SJCRH30 (cell line): ENCODE measurements around the gene IL17RA. TPM values are rescaled to one million over a fixed set of nuclear protein-coding genes. Genes with fewer than 3 reads are reported as not detected.
"Not testable (repeated sequence)": the region's sequence is repeated elsewhere in the genome, so short reads cannot be mapped to it uniquely, and the experiment has no call there.

Source experiments
- DNase-seq, 2 experiments: peaks; one replicate each; pipeline ENCODE4 v3.0.0-alpha.2; 2015 to 2020
- H3K27ac ChIP-seq: fragments of 250-450 bp; sonication (Bioruptor Pico); 2 replicates; pipeline ENCODE4 v1.5.1; 2020; ENCODE audit warnings: mild to moderate bottlenecking, moderate library complexity
- H3K27me3 ChIP-seq: fragments of 250-450 bp; sonication (Bioruptor Pico); 2 replicates; pipeline ENCODE4 v1.5.1; 2020; ENCODE audit warnings: mild to moderate bottlenecking, moderate library complexity
- H3K36me3 ChIP-seq: fragments of 250-450 bp; sonication (Bioruptor Pico); 2 replicates; pipeline ENCODE4 v1.5.1; 2020; ENCODE audit warnings: mild to moderate bottlenecking, moderate library complexity
- H3K4me1 ChIP-seq: fragments of 250-450 bp; sonication (Bioruptor Pico); 2 replicates; pipeline ENCODE4 v1.5.1; 2020; ENCODE audit warnings: mild to moderate bottlenecking, moderate library complexity
- H3K4me3 ChIP-seq: fragments of 250-450 bp; sonication (Bioruptor Pico); 2 replicates; pipeline ENCODE4 v1.5.1; 2020; ENCODE audit warnings: mild to moderate bottlenecking, moderate library complexity
- H3K9me3 ChIP-seq: fragments of 250-450 bp; sonication (Bioruptor Pico); replicated peaks from 2 replicates; pipeline ENCODE4 v1.5.1; 2020; ENCODE audit warnings: mild to moderate bottlenecking, moderate library complexity
- total RNA-seq: library from RNA; depleted of rRNA; stranded (reverse); fragments of >200 nt; shearing (Covaris generic); gene quantifications from 2 replicates; pipeline ENCODE4 v1.2.3, GENCODE V29; 2014

IL17RA gene
- total RNA-seq, 1 experiment from 2014 or later, result 3.2 TPM

DNA sequence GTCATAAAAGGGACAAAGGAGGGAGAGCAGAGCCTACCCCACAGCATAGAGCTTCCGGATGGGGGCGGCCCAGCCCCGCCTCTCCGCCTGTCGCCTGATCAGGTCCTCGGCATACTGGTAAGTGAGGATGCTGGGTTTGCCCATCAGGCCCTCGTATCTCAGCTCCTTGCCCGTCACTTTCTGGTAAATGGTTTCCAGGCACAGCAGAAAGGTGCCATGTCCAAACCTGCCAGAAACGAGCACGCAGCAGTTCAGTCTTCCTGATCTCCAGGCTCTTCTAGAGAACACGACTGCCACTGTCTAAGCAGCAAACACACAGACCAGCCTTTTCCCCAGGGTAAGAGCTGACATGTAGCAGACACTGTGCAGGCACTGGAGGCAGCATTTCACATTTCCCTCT, 53.7 kb downstream of the IL17RA start:
- Histone ChIP-seq H3K9me3 (no peaks in the 10 kb centered on the region), H3K4me3 (no peak overlapping the region), H3K36me3 (peaks cover 10% of the 10 kb centered on the region), H3K4me1 (no peaks in the 10 kb centered on the region), H3K27me3 (no peaks in the 10 kb centered on the region), H3K27ac (no peak overlapping the region)
- no peak for DNase-seq

- Histone ChIP-seq H3K9me3 (no peaks in the 10 kb centered on the region), H3K4me3 (no peak overlapping the region), H3K27me3 (no peaks in the 10 kb centered on the region), H3K27ac (no peak overlapping the region), H3K4me1 (no peaks in the 10 kb centered on the region), H3K36me3 (peaks cover 15% of the 10 kb centered on the region)
- peak in 1 of 2 experiments; percentile 33 for DNase-seq
Observed at GRCh38 chr22:17140022-17140421, 55.2 kb downstream of the IL17RA start.

DNA sequence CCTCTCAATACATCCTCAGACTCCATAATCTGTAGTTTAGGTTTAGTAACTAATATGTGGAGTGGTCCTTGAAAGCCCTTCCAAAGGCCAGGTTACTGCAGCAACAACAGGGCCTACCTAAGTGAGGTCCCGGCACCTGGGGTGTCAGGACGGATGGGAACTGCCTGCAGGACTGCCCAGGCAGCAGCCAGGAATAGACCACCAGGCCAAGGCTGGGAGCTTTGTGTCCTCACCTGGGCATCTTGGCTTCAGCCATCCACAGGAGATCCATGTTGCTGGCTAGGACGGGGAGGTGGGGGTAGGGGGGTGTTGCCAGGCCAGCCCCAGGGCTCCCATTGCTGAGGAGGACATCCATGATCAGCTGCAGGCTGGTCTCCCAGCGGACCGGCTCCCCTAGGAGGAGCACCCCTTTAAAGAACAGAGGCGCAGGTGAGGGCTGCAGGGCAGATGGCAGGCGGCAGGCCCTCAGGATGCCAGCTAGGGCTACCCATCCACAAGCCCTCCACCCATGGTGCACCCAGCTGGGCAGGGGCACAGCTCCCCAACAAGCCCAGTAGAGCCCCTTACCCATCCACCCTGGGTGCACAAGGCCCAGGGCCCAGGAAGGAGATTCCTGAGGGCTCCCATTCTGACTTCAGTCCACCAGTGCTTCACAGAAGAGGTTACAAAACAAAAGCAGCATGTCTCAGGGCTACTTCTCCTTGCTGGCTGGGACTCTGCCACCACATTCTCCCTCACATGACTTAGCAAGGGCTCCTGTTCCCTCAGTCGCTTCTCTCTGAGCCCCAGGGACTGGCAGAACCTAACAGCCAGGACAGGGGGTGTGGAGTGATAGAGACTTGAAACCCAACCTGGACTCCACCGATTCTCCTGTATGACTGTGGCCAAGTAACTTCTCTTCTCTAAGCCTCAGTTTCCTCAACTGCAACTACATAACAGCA, 56.3 kb downstream of the IL17RA start:
- H3K4me3 ChIP-seq, result no peak overlapping the region
- no peak overlapping the region for H3K27ac ChIP-seq
- no peaks in the 10 kb centered on the region for H3K27me3 ChIP-seq
- H3K9me3 ChIP-seq, result no peaks in the 10 kb centered on the region
- DNase-seq, result no peak
- no peaks in the 10 kb centered on the region for H3K4me1 ChIP-seq
- peaks cover 15% of the 10 kb centered on the region for H3K36me3 ChIP-seq

DNA sequence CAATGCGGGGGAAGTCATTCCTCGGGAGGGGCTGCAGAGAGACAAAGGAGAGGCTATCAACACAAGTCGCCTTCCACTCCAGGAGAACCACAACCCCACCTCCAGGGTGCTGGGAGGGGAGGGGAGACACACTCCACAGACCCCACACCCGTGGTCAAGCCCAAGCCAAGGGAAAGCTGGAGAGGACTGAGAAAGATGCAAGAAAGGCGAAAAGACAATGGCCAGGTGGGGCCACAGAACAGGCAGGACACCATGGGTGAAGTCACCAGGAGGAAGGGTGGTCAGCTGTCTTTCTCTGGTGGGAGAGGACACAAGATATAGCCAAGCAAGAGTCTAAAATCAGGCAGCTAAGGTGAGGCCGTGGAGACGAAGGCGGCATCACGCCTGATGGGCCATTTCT, 58.3 kb downstream of the IL17RA start:
- Histone ChIP-seq H3K4me1 (no peaks in the 10 kb centered on the region), H3K27me3 (no peaks in the 10 kb centered on the region), H3K4me3 (no peak overlapping the region), H3K9me3 (no peaks in the 10 kb centered on the region), H3K36me3 (peaks cover 19% of the 10 kb centered on the region), H3K27ac (no peak overlapping the region)
- DNase-seq, result no peak

- no peak for DNase-seq
- peaks cover 19% of the 10 kb centered on the region for H3K36me3 ChIP-seq
- H3K4me1 ChIP-seq, result no peaks in the 10 kb centered on the region
- H3K4me3 ChIP-seq, result no peak overlapping the region
- H3K27me3 ChIP-seq, result no peaks in the 10 kb centered on the region
- H3K9me3 ChIP-seq, result no peaks in the 10 kb centered on the region
- H3K27ac ChIP-seq, result no peak overlapping the region
Observed at GRCh38 chr22:17143826-17144225, 59.0 kb downstream of the IL17RA start.

- Histone ChIP-seq H3K27me3 (no peaks in the 10 kb centered on the region), H3K9me3 (no peaks in the 10 kb centered on the region), H3K4me3 (no peak overlapping the region), H3K27ac (no peak overlapping the region), H3K4me1 (no peaks in the 10 kb centered on the region), H3K36me3 (peaks cover 19% of the 10 kb centered on the region)
- DNase-seq, result no peak
Observed at GRCh38 chr22:17145021-17145680, 60.4 kb downstream of the IL17RA start.

DNA sequence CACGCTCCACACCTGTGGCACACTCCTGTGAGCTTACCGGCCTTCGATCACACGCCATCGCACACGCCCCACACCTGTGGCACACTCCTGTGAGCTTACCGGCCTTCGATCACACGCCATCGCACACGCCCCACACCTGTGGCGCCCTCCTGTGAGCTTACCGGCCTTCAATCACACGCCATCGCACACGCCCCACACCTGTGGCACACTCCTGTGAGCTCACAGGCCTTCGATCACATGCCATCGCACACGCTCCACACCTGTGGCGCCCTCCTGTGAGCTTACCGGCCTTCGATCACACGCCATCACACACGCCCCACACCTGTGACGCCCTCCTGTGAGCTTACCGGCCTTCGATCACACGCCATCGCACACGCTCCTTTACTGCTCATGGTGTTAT, 62.7 kb downstream of the IL17RA start:
- H3K9me3 ChIP-seq, H3K27ac ChIP-seq, H3K27me3 ChIP-seq, DNase-seq, H3K4me3 ChIP-seq, H3K4me1 ChIP-seq: not testable (repeated sequence)
- H3K36me3 ChIP-seq, result peaks cover 12% of the 10 kb centered on the region

DNA sequence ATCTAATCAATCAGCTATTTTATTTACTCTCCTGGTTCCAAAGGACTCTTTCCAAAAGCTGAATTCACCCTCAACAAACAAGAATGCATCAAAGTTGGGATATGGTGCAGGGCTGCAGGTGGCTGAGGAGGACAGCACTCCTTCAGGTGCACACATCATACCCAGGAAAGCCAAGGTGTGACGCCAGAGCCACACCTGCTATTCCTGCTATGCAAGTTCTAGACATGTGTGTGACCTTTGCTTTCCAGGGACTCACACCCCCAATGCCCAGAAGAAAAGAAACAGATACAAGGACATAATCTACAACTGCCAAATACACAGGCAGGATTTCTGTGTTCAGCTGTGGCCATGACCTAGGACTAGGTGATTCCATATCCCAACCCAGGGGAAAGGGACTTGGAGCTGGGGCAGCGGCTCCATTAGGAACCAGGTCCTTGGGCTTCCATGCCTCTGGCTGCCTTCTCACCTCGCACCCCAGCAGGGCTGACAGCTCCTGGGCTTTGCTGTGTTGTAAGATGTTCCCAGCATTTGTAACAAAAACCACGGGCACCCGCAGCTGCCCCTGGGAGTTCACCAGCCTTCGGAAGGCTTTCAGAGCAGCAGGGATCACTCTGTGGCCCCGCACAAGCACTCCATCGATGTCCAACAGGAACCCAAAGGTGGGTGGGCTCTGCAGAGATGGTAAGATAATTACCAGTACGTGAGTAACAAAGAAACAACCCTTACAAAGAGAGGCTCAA, 64.4 kb downstream of the IL17RA start:
- no peak for DNase-seq
- H3K27me3 ChIP-seq, result no peaks in the 10 kb centered on the region
- no peaks in the 10 kb centered on the region for H3K4me1 ChIP-seq
- H3K4me3 ChIP-seq, result no peak overlapping the region
- no peak overlapping the region for H3K27ac ChIP-seq
- peaks cover 9% of the 10 kb centered on the region for H3K36me3 ChIP-seq
- no peaks in the 10 kb centered on the region for H3K9me3 ChIP-seq

DNA sequence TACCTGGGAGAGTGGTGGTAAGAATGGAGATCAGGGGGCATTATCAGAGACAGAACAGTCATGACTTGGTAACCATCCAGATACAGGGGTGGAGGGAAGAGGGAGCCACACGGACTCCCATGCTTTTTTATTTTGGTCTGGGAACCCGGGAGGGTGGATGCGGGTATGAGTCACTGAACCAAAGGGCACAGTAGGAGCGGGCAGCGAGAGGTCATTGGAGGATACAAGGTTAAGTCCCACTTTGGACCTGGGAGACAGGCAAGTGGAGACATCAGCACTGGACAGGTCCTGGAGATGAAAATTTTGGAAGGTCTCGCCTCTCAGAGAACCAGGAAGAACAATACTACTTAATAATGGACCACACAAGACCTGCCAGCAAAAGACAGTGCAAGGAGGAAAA, 67.5 kb downstream of the IL17RA start:
- H3K27ac ChIP-seq, result no peak overlapping the region
- H3K9me3 ChIP-seq, result no peaks in the 10 kb centered on the region
- no peak overlapping the region for H3K4me3 ChIP-seq
- DNase-seq, result no peak
- no peaks in the 10 kb centered on the region for H3K4me1 ChIP-seq
- H3K36me3 ChIP-seq, result peaks cover 4% of the 10 kb centered on the region
- H3K27me3 ChIP-seq, result no peaks in the 10 kb centered on the region

DNA sequence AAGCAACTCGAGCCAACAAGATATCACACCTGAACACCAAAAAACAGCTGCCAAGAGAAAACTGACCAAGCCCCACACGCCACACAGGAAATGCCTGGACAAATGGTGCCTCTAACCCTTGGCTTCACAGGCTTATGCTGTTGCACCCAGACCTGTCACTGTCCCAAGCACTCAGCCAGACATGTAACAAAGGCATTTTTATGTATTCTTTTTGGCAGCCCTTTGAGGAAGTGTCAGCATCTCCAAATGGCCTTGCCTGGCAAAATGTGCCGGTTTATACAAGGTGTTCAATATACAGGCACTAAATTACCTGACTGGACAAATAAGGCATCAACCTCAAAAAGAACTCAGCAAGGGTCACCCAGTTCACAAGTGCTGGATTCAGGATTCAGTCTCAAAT, 68.2 kb downstream of the IL17RA start:
- no peaks in the 10 kb centered on the region for H3K4me1 ChIP-seq
- H3K27me3 ChIP-seq, result no peaks in the 10 kb centered on the region
- H3K36me3 ChIP-seq, result peaks cover 6% of the 10 kb centered on the region
- H3K9me3 ChIP-seq, result no peaks in the 10 kb centered on the region
- no peak for DNase-seq
- no peak overlapping the region for H3K4me3 ChIP-seq
- no peak overlapping the region for H3K27ac ChIP-seq

- Histone ChIP-seq H3K9me3 (no peaks in the 10 kb centered on the region), H3K4me1 (no peaks in the 10 kb centered on the region), H3K4me3 (no peak overlapping the region), H3K27me3 (no peaks in the 10 kb centered on the region), H3K27ac (no peak overlapping the region), H3K36me3 (peaks cover 6% of the 10 kb centered on the region; the same call in 1 of the 2 replicates)
- DNase-seq, result no peak
Observed at GRCh38 chr22:17155941-17156340, 71.1 kb downstream of the IL17RA start.

DNA sequence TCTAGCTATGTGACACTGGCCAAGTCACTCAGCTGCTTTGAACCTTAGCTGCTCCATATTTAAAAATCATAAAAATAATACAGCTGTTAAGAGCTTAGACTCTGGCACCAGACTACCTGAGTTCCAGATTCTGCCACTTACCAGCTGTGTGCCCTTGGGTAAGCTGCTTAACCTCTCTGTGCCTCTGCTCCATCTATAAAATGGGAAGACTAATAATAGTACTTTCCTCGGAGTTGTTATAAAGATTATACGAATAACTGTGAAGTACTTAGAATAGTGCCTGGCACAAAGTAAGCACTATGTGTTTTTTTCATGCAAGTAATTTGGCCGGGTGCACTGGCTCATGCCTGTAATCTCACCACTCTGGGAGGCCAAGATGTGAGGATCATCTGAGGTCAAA, 72.9 kb downstream of the IL17RA start:
- Histone ChIP-seq H3K27me3 (no peaks in the 10 kb centered on the region), H3K4me1 (no peaks in the 10 kb centered on the region), H3K27ac (no peak overlapping the region), H3K4me3 (peak overlapping the region; percentile 79), H3K36me3 (peaks cover 6% of the 10 kb centered on the region; the same call in 1 of the 2 replicates), H3K9me3 (no peaks in the 10 kb centered on the region)
- no peak for DNase-seq

DNA sequence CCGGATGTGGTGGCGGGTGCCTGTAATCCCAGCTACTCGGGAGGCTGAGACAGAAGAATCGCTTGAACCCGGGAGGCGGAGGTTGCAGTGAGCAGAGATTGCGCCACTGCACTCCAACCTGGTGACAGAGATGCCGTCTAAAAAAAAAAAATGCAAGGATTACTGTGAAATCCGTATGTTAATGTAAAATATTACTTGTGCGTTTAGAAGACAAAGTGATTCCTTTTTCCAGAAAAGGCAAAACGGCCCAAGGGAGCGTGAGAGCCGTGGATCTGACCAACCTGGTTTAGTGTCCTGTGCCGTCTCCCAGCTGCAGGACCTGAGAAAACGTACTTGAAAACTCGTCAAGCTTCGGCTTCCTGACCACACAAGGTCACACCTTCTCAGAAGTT, 73.4 kb downstream of the IL17RA start:
- Histone ChIP-seq H3K4me3 (peak overlapping the region; percentile 79), H3K27me3 (no peaks in the 10 kb centered on the region), H3K9me3 (no peaks in the 10 kb centered on the region), H3K27ac (peak overlapping the region; percentile 53; the same call in 1 of the 2 replicates), H3K4me1 (no peaks in the 10 kb centered on the region), H3K36me3 (peaks cover 6% of the 10 kb centered on the region; the same call in 1 of the 2 replicates)
- no peak for DNase-seq

- H3K36me3 ChIP-seq, result peaks cover 6% of the 10 kb centered on the region; the same call in 1 of the 2 replicates
- H3K27me3 ChIP-seq, result no peaks in the 10 kb centered on the region
- no peaks in the 10 kb centered on the region for H3K4me1 ChIP-seq
- peak; percentile 90 to 91 for DNase-seq
- no peaks in the 10 kb centered on the region for H3K9me3 ChIP-seq
- H3K4me3 ChIP-seq, result peak within 1 kb of the TSS; percentile 79
- H3K27ac ChIP-seq, result peak within 1 kb of the TSS; percentile 53
Observed at GRCh38 chr22:17158568-17159503, 74.0 kb downstream of the IL17RA start, which contains the start of gene HDHD5. Gene HDHD5, minus strand, starts transcription at chr22:17159277. Its CDS starts 26 bp downstream, at chr22:17159251.
